Measurements from ENCODE around the gene KL. TPM values are rescaled to one million over a fixed set of nuclear protein-coding genes. Genes with fewer than 3 reads are reported as not detected.

Gene KL
- total RNA-seq, 1 experiment from 2014 or later, result 0.28 TPM

- in situ Hi-C loops (cut with HindIII; ENCODE audit: low pct_unique_long_range_greater_than_20kb, low sequenced_read_pairs) (no loop called here), intact Hi-C loops (cut with micrococcal nuclease; ENCODE audit: unreplicated experiment) (no loop called here)
- no peak overlapping the region for H3K4me3 ChIP-seq (ENCODE audit: low read depth in 2 of 2, low read length in 2 of 2)
- H3K27ac ChIP-seq (ENCODE audit: low read length), result no peak overlapping the region
- H3K9me3 ChIP-seq (ENCODE audit: control insufficient read depth, insufficient read depth, low read depth, low read length), result peaks cover 8% of the 10 kb centered on the region; the same call in 1 of the 2 replicates
- no peaks in the 10 kb centered on the region for H3K4me1 ChIP-seq (ENCODE audit: control insufficient read depth, insufficient read depth, low read length)
- no peak for DNase-seq (ENCODE audit: low read depth, low spot score)
- ChIA-PET CTCF (no interaction called here), POLR2A (no interaction called here)
- H3K36me3 ChIP-seq (ENCODE audit: control insufficient read depth, insufficient read depth, low read length), result no peaks in the 10 kb centered on the region
- no peak for ATAC-seq
- TF ChIP-seq CTCF (IDR thresholded peaks at IDR 0.05), result no peak
- TF ChIP-seq, protein P1, sequence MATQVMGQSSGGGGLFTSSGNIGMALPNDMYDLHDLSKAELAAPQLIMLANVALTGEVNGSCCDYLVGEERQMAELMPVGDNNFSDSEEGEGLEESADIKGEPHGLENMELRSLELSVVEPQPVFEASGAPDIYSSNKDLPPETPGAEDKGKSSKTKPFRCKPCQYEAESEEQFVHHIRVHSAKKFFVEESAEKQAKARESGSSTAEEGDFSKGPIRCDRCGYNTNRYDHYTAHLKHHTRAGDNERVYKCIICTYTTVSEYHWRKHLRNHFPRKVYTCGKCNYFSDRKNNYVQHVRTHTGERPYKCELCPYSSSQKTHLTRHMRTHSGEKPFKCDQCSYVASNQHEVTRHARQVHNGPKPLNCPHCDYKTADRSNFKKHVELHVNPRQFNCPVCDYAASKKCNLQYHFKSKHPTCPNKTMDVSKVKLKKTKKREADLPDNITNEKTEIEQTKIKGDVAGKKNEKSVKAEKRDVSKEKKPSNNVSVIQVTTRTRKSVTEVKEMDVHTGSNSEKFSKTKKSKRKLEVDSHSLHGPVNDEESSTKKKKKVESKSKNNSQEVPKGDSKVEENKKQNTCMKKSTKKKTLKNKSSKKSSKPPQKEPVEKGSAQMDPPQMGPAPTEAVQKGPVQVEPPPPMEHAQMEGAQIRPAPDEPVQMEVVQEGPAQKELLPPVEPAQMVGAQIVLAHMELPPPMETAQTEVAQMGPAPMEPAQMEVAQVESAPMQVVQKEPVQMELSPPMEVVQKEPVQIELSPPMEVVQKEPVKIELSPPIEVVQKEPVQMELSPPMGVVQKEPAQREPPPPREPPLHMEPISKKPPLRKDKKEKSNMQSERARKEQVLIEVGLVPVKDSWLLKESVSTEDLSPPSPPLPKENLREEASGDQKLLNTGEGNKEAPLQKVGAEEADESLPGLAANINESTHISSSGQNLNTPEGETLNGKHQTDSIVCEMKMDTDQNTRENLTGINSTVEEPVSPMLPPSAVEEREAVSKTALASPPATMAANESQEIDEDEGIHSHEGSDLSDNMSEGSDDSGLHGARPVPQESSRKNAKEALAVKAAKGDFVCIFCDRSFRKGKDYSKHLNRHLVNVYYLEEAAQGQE (IDR thresholded peaks at IDR 0.05; ENCODE audit: insufficient read depth in 1 of 2, low read depth in 2 of 2, low read length in 1 of 2), result no peak
- TF ChIP-seq TCF7L2 (IDR thresholded peaks at IDR 0.05; ENCODE audit: low read depth, low read length), result no peak
- TF ChIP-seq SIN3A (IDR thresholded peaks at IDR 0.05; ENCODE audit: borderline replicate concordance, insufficient read depth, low read depth, low read length), result no peak
- TF ChIP-seq POLR2AphosphoS5 (IDR thresholded peaks at IDR 0.05; ENCODE audit: low read depth, low read length), result no peak
- BruUV-seq (replicated peaks), result no TSS peak
- H3K27me3 ChIP-seq (ENCODE audit: control insufficient read depth, insufficient read depth, low read length), result no peaks in the 10 kb centered on the region
Observed at GRCh38 chr13:33006638-33007037, 9.6 kb upstream of the KL start.

DNA sequence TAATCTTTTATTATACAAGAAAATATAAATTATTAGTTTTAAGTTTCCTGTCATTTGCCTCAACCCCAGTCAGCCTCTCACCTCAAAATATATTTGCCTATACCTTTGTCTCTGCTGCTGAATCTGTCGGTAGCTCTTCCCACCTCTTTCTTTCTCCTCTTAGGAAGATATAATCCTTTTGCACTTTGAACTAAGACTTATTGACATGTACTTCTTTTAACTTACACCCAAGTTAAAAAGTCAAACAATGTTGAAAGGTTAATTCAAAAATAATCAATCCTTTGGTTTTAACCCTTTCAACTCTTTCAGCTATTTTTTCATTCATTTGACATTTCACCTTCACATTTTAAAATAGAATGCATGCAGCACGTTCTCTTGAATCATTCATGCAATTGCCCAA lies 9.0 kb upstream of the KL start:
- no TSS peak for BruUV-seq (replicated peaks)
- TF ChIP-seq CTCF (IDR thresholded peaks at IDR 0.05), result no peak
- TF ChIP-seq SIN3A (IDR thresholded peaks at IDR 0.05; ENCODE audit: borderline replicate concordance, insufficient read depth, low read depth, low read length), result no peak
- TF ChIP-seq TCF7L2 (IDR thresholded peaks at IDR 0.05; ENCODE audit: low read depth, low read length), result no peak
- TF ChIP-seq, protein P1 (IDR thresholded peaks at IDR 0.05; ENCODE audit: insufficient read depth in 1 of 2, low read depth in 2 of 2, low read length in 1 of 2), result no peak
- TF ChIP-seq POLR2AphosphoS5 (IDR thresholded peaks at IDR 0.05; ENCODE audit: low read depth, low read length), result no peak
- H3K9me3 ChIP-seq (ENCODE audit: control insufficient read depth, insufficient read depth, low read depth, low read length), result peaks cover 8% of the 10 kb centered on the region; the same call in 1 of the 2 replicates
- no peaks in the 10 kb centered on the region for H3K4me1 ChIP-seq (ENCODE audit: control insufficient read depth, insufficient read depth, low read length)
- H3K27me3 ChIP-seq (ENCODE audit: control insufficient read depth, insufficient read depth, low read length), result no peaks in the 10 kb centered on the region
- ATAC-seq, result no peak
- intact Hi-C loops (cut with micrococcal nuclease; ENCODE audit: unreplicated experiment) (no loop called here), in situ Hi-C loops (cut with HindIII; ENCODE audit: low pct_unique_long_range_greater_than_20kb, low sequenced_read_pairs) (no loop called here)
- ChIA-PET CTCF (no interaction called here), POLR2A (no interaction called here)
- no peak for DNase-seq (ENCODE audit: low read depth, low spot score)
- H3K4me3 ChIP-seq (ENCODE audit: low read depth in 2 of 2, low read length in 2 of 2), result no peak overlapping the region
- no peaks in the 10 kb centered on the region for H3K36me3 ChIP-seq (ENCODE audit: control insufficient read depth, insufficient read depth, low read length)
- no peak overlapping the region for H3K27ac ChIP-seq (ENCODE audit: low read length)

All from Panc1 (cell line).